OCI-LY3 (cell line): ENCODE measurements around the gene HSPA12A.
"Not testable (repeated sequence)": the region's sequence is repeated elsewhere in the genome, so short reads cannot be mapped to it uniquely, and the experiment has no call there.

ENCODE experiments used
- H2AFZ ChIP-seq: fragments of 200-600, 300-600 bp; shearing (Covaris generic); 2 replicates; pipeline ENCODE4 v1.6.0; 2014; ENCODE audit warnings: antibody characterized with exemption, low read depth, low read length
- H3K27ac ChIP-seq: fragments of 200-600, 300-600 bp; sonication (generic); 2 replicates; pipeline ENCODE4 v1.5.1; 2014; ENCODE audit warnings: mild to moderate bottlenecking, low read length, moderate library complexity, mixed read lengths
- H3K27me3 ChIP-seq: fragments of 200-600, 300-600 bp; sonication (generic); 2 replicates; pipeline ENCODE4 v1.6.1; 2014; ENCODE audit warnings: low read depth, low read length, mixed read lengths
- H3K36me3 ChIP-seq: fragments of 200-600, 300-600 bp; sonication (generic); replicated peaks from 2 replicates; pipeline ENCODE3; 2014; ENCODE audit warnings: low read depth, low read length, mixed read lengths
- H3K4me1 ChIP-seq: fragments of 300-600, 200-600 bp; sonication (generic); 2 replicates; pipeline ENCODE4 v1.6.1; 2014; ENCODE audit warnings: low read length, mixed read lengths
- H3K4me2 ChIP-seq: fragments of 200-600, 300-600 bp; sonication (generic); 2 replicates; pipeline ENCODE4 v1.6.1; 2014; ENCODE audit warnings: low read length, mixed read lengths
- H3K4me3 ChIP-seq: fragments of 300-600, 200-600 bp; sonication (generic); 2 replicates; pipeline ENCODE4 v1.5.1; 2014; ENCODE audit warnings: antibody characterized with exemption, mild to moderate bottlenecking, low read length, moderate library complexity
- H3K79me2 ChIP-seq: fragments of 300-600, 200-600 bp; shearing (Covaris generic); 2 replicates; pipeline ENCODE4 v1.6.1; 2014; ENCODE audit warnings: mild to moderate bottlenecking, low read length, mixed read lengths
- H3K9ac ChIP-seq: fragments of 300-600, 200-600 bp; shearing (Covaris generic); 2 replicates; pipeline ENCODE4 v1.6.0; 2014; ENCODE audit warnings: mild to moderate bottlenecking, low read length, moderate library complexity
- H3K9me3 ChIP-seq: fragments of 200-600, 300-600 bp; shearing (Covaris generic); 2 replicates; pipeline ENCODE4 v1.6.1; 2014; ENCODE audit warnings: low read length, mixed read lengths; ENCODE audit not compliant: insufficient read depth
- H4K20me1 ChIP-seq: fragments of 200-600, 300-600 bp; sonication (generic); 2 replicates; pipeline ENCODE4 v1.6.1; 2016; ENCODE audit warnings: low read length, mixed read lengths; ENCODE audit not compliant: insufficient read depth
- CTCF ChIP-seq: fragments of 200-600, 300-600 bp; sonication (generic); IDR thresholded peaks from 2 replicates; pipeline ENCODE4 v1.5.1; 2014; ENCODE audit warnings: antibody characterized with exemption, low read length, low read depth
- EZH2phosphoT487 ChIP-seq: fragments of 200-600 bp; shearing (Covaris generic); IDR thresholded peaks from 2 replicates; pipeline ENCODE4 v1.6.1; 2018; ENCODE audit warnings: antibody characterized with exemption, mixed run types, low read depth

HSPA12A gene

GRCh38 chr10:116713846-116714245, 28.5 kb downstream of the HSPA12A start:
- no peaks in the 10 kb centered on the region for H3K4me1 ChIP-seq
- no peak overlapping the region for H3K4me3 ChIP-seq
- no peaks in the 10 kb centered on the region for H3K36me3 ChIP-seq
- H2AFZ ChIP-seq = no peak overlapping the region
- no peak overlapping the region for H3K4me2 ChIP-seq
- H3K9ac ChIP-seq = no peak overlapping the region
- no peaks in the 10 kb centered on the region for H4K20me1 ChIP-seq
- no peaks in the 10 kb centered on the region for H3K9me3 ChIP-seq
- TF ChIP-seq CTCF (no peak), EZH2phosphoT487 (no peak)
- H3K79me2 ChIP-seq = no peaks in the 10 kb centered on the region
- no peak overlapping the region for H3K27ac ChIP-seq
- H3K27me3 ChIP-seq = peaks cover 10% of the 10 kb centered on the region; the same call in 1 of the 2 replicates

- Histone ChIP-seq H2AFZ (no peak overlapping the region), H3K9ac (no peak overlapping the region), H4K20me1 (no peaks in the 10 kb centered on the region), H3K4me1 (no peaks in the 10 kb centered on the region), H3K27ac (no peak overlapping the region), H3K79me2 (no peaks in the 10 kb centered on the region), H3K4me3 (no peak overlapping the region), H3K9me3 (no peaks in the 10 kb centered on the region), H3K4me2 (no peak overlapping the region), H3K27me3 (peaks cover 9% of the 10 kb centered on the region; the same call in 1 of the 2 replicates), H3K36me3 (no peaks in the 10 kb centered on the region)
- TF ChIP-seq CTCF = no peak
- TF ChIP-seq EZH2phosphoT487 = no peak
Observed at GRCh38 chr10:116712989-116713543, 29.3 kb downstream of the HSPA12A start.

DNA sequence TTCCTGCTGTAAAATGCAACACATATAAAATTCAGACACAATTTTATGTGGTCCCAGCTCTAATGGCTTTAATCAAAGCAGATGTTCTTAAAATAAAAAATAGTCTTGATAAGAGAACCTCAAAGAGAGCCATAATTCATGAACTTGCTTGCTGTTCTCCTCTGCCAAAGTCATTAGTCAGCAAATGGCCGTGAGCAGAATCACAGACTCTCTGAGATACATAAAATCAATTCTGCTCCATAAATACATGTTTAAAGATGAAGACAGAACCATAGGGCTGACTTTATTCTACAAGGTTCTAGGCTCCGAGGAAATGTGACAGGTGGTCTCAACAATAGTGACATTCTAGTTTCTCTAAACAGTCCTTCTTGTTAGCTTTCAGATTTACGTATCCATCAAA, 29.8 kb downstream of the HSPA12A start:
- H3K9ac ChIP-seq = no peak overlapping the region
- H3K36me3 ChIP-seq = no peaks in the 10 kb centered on the region
- 0 out of 2 replicates have a peak, but pooled peaks cover 3% of the 10 kb centered on the region for H3K27me3 ChIP-seq
- H2AFZ ChIP-seq = no peak overlapping the region
- H4K20me1 ChIP-seq = no peaks in the 10 kb centered on the region
- no peaks in the 10 kb centered on the region for H3K4me1 ChIP-seq
- H3K4me3 ChIP-seq = no peak overlapping the region
- no peaks in the 10 kb centered on the region for H3K9me3 ChIP-seq
- no peak for TF ChIP-seq EZH2phosphoT487
- no peak for TF ChIP-seq CTCF
- H3K4me2 ChIP-seq = no peak overlapping the region
- no peak overlapping the region for H3K27ac ChIP-seq
- no peaks in the 10 kb centered on the region for H3K79me2 ChIP-seq

DNA sequence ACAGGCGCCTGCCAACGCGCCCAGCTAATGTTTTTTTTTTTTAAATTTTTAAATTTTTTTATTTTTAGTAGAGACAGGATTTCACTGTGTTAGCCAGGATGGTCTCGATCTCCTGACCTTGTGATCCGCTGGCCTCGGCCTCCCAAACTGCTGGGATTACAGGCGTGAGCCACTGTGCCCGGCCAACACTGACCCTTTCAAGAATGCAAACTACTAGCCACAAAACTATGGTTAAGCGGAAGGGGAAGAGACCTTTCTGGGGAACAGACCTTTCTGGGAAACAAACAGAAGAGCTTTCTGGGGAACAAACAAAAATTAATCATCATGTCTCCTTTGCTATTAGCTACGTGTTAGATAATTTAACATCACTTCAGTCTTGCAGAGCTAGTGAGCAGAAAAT, 30.6 kb downstream of the HSPA12A start:
- not testable (repeated sequence) for H4K20me1 ChIP-seq, H3K27me3 ChIP-seq, H3K79me2 ChIP-seq, H3K4me2 ChIP-seq, H3K27ac ChIP-seq, H3K4me3 ChIP-seq, H2AFZ ChIP-seq, H3K36me3 ChIP-seq, H3K9me3 ChIP-seq, H3K9ac ChIP-seq, H3K4me1 ChIP-seq

- H3K36me3 ChIP-seq = no peaks in the 10 kb centered on the region
- H3K27me3 ChIP-seq = no peaks in the 10 kb centered on the region
Observed at GRCh38 chr10:116710076-116710475, 32.3 kb downstream of the HSPA12A start.

More at GRCh38 chr10:116710076-116710475, 32.3 kb downstream of the HSPA12A start:
- no peak for TF ChIP-seq CTCF
- H3K4me1 ChIP-seq = no peaks in the 10 kb centered on the region
- no peaks in the 10 kb centered on the region for H3K9me3 ChIP-seq
- H2AFZ ChIP-seq = no peak overlapping the region
- H3K4me2 ChIP-seq = no peak overlapping the region
- H3K9ac ChIP-seq = no peak overlapping the region
- no peak overlapping the region for H3K4me3 ChIP-seq
- H3K79me2 ChIP-seq = no peaks in the 10 kb centered on the region
- no peaks in the 10 kb centered on the region for H4K20me1 ChIP-seq
- no peak overlapping the region for H3K27ac ChIP-seq
